ENCODE results near the gene GPR173.

DNA sequence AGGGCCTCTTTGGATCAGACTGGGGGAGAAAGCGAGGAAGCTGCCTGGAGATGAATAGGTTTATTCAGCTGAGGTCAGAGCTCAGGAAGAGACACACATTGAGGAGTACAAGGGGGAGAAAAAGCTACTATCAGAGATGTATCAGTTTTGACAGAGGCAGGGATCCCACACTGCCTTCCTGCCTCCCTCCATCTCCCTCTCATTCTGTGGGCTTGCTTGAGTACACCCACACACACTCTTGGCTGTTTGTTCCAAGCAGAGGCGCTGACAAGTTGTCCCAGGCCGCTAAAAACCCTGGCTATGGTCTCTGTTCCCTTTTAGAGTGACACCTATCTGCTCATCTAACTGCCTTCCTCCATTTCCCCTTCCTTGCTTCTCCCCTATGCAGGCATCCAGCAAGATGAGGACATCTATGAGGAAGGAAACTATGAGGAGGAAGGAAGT is 38.8 kb downstream of the GPR173 start:
- TF ChIP-seq, protein P1, sequence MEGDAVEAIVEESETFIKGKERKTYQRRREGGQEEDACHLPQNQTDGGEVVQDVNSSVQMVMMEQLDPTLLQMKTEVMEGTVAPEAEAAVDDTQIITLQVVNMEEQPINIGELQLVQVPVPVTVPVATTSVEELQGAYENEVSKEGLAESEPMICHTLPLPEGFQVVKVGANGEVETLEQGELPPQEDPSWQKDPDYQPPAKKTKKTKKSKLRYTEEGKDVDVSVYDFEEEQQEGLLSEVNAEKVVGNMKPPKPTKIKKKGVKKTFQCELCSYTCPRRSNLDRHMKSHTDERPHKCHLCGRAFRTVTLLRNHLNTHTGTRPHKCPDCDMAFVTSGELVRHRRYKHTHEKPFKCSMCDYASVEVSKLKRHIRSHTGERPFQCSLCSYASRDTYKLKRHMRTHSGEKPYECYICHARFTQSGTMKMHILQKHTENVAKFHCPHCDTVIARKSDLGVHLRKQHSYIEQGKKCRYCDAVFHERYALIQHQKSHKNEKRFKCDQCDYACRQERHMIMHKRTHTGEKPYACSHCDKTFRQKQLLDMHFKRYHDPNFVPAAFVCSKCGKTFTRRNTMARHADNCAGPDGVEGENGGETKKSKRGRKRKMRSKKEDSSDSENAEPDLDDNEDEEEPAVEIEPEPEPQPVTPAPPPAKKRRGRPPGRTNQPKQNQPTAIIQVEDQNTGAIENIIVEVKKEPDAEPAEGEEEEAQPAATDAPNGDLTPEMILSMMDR (IDR thresholded peaks at IDR 0.05; ENCODE audit: insufficient read depth, low read length, poor library complexity, severe bottlenecking), result no peak
- TF ChIP-seq EZH2phosphoT487 (conservative IDR thresholded peaks at IDR 0.05; ENCODE audit: low read length), result no peak

Data from SU-DHL-6 (cell line).